GM21723 (cell line): Measurements from ENCODE around the gene STK10.

Experiments
- ATAC-seq: cut with Tn5 transposase; IDR thresholded peaks from one replicate; pipeline ENCODE4 v1.9.1; 2021; ENCODE audit warnings: mild to moderate bottlenecking, moderate library complexity; ENCODE audit not compliant: unreplicated experiment

The STK10 gene

GRCh38 chr5:172063463-172064235, 124.4 kb downstream of the STK10 start:
- no peak for ATAC-seq

- ATAC-seq: no peak
Observed at GRCh38 chr5:172059661-172060100, 128.3 kb downstream of the STK10 start.

- ATAC-seq: no peak
Observed at GRCh38 chr5:172058088-172058487, 129.9 kb downstream of the STK10 start.

GRCh38 chr5:172055996-172056395, 132.0 kb downstream of the STK10 start:
- no peak for ATAC-seq

GRCh38 chr5:172055421-172055820, 132.6 kb downstream of the STK10 start:
- ATAC-seq: no peak

GRCh38 chr5:172054611-172055153, 133.3 kb downstream of the STK10 start:
- ATAC-seq: no peak

GRCh38 chr5:172052450-172053236, 135.4 kb downstream of the STK10 start:
- no peak for ATAC-seq

GRCh38 chr5:172051643-172052339, 136.2 kb downstream of the STK10 start:
- no peak for ATAC-seq

GRCh38 chr5:172050080-172050479, 137.9 kb downstream of the STK10 start:
- ATAC-seq: no peak

- ATAC-seq: no peak
Observed at GRCh38 chr5:172049226-172049796, 138.7 kb downstream of the STK10 start.

GRCh38 chr5:172048539-172049101, 139.4 kb downstream of the STK10 start:
- ATAC-seq: no peak

- no peak for ATAC-seq
Observed at GRCh38 chr5:172048170-172048422, 139.9 kb downstream of the STK10 start.

- ATAC-seq: no peak
Observed at GRCh38 chr5:172046593-172046992, 141.4 kb downstream of the STK10 start.

- no peak for ATAC-seq
Observed at GRCh38 chr5:172045315-172045632, 142.8 kb downstream of the STK10 start.

- no peak for ATAC-seq
Observed at GRCh38 chr5:172044631-172045314, 143.3 kb downstream of the STK10 start.

- no peak for ATAC-seq
Observed at GRCh38 chr5:172043865-172044264, 144.2 kb downstream of the STK10 start.

- no peak for ATAC-seq
Observed at GRCh38 chr5:172042183-172042582, 145.8 kb downstream of the STK10 start.

- ATAC-seq: no peak
Observed at GRCh38 chr5:172038167-172038566, 149.9 kb downstream of the STK10 start.

- ATAC-seq: peak; percentile 88
Observed at GRCh38 chr5:172035049-172035448, 153.0 kb downstream of the STK10 start.

GRCh38 chr5:172031894-172032461, 156.0 kb downstream of the STK10 start:
- no peak for ATAC-seq
